Measurements from ENCODE around the gene MRPL46. TPM values are rescaled to one million over a fixed set of nuclear protein-coding genes. Genes with fewer than 3 reads are reported as not detected.
A peak's percentile ranks its signal among the peaks of the same experiment; 100 is the strongest.

Gene MRPL46
- total and polyA plus RNA-seq, 9 of the 15 experiments (the other 6 are each of a cell fraction or from before 2014, with no cell fraction given): 41.2 to 72.2 (median 49.8) TPM

DNA sequence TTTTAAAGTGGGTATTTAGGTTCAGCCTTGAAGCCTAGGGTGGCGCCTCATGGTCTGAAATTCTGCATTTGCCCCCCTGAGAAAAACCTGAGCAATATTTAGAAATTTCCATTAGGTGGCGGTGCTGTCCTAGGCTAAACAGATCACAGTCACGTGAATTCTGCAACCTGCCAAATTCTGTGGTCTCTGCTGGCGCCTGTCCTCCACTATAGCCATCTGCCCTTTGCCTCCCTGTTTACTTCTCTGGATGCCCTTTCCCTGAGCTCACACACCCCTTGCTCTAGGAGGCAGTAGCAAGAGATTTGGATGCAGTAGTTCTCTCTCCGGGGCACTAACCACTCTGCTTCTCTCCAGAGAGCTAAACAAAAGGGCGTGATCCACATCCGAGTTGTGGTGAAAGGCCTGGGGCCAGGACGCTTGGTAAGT, 9.5 kb upstream of the MRPL46 start:
- Histone ChIP-seq H3K4me2 (ENCODE audit: insufficient read depth, low read length) (no peak overlapping the region), H3K9me3 (replicated peaks; ENCODE audit: control insufficient read depth, insufficient read depth, low read depth, low read length) (no peaks in the 10 kb centered on the region), H3K27ac (ENCODE audit: extremely low read depth, low read depth, low read length) (no peak overlapping the region), H4K20me1 (replicated peaks; ENCODE audit: control insufficient read depth, insufficient read depth, low read length) (no peaks in the 10 kb centered on the region), H3K4me1 (replicated peaks in 1 of 2; ENCODE audit: control insufficient read depth in 2 of 2, insufficient read depth in 2 of 2, low read length in 2 of 2) (no peaks in the 10 kb centered on the region), H3K79me2 (ENCODE audit: control insufficient read depth, insufficient read depth, low read length) (no peaks in the 10 kb centered on the region), H3K4me3 (no peak overlapping the region), H3K36me3 (ENCODE audit: control insufficient read depth, insufficient read depth, low read length) (peaks cover 56% of the 10 kb centered on the region), H2AFZ (ENCODE audit: low read depth, low read length) (no peak overlapping the region), H3K9me1 (ENCODE audit: control insufficient read depth, insufficient read depth, low read length) (no peaks in the 10 kb centered on the region), H3K27me3 (ENCODE audit: control insufficient read depth in 2 of 2, insufficient read depth in 2 of 2, low read length in 2 of 2) (no peaks in the 10 kb centered on the region), H3K9ac (ENCODE audit: insufficient read depth in 1 of 2, low read depth in 2 of 2, low read length in 2 of 2) (no peak overlapping the region)
- FAIRE-seq (peak; percentile 87), DNase-seq (ENCODE audit: extremely low read depth in 1 of 4, low spot score in 3 of 4) (peak; percentile 59 to 68 (median 64)), ATAC-seq (peak; percentile 89)
- intact Hi-C loops (cut with micrococcal nuclease): loop anchor here (1.0 to 2.0 kb wide), 3 partner anchors 138 to 358 kb away; no protein-coding TSS in a partner anchor
- ChIA-PET POLR2A (no interaction called here), CTCF (ENCODE audit: low intra/inter-chr PET ratio) (interaction anchor here (0.7 to 2.9 kb wide), 4 partner anchors 138 to 358 kb away, joined by 3 to 34 read pairs (median 4); partner anchors contain the start of gene ISG20)
- WGBS (ENCODE audit: insufficient coverage, low coverage, missing lambda C conversion rate): 54% methylated on average over 8 of the region's 8 CpGs
- in situ Hi-C loops (cut with MboI): loop anchor here (5.0 to 10.0 kb wide), 2 partner anchors 141 to 348 kb away; no protein-coding TSS in a partner anchor
- no TSS peak for BruUV-seq (replicated peaks)
- TF ChIP-seq, protein P1, sequence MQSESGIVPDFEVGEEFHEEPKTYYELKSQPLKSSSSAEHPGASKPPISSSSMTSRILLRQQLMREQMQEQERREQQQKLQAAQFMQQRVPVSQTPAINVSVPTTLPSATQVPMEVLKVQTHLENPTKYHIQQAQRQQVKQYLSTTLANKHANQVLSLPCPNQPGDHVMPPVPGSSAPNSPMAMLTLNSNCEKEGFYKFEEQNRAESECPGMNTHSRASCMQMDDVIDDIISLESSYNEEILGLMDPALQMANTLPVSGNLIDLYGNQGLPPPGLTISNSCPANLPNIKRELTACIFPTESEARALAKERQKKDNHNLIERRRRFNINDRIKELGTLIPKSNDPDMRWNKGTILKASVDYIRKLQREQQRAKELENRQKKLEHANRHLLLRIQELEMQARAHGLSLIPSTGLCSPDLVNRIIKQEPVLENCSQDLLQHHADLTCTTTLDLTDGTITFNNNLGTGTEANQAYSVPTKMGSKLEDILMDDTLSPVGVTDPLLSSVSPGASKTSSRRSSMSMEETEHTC (IDR thresholded peaks at IDR 0.05): peak; percentile 96
- peak; percentile 73 for TF ChIP-seq USF1 (CRISPR knock-in tag; IDR thresholded peaks at IDR 0.05)
- TF ChIP-seq, protein P2, sequence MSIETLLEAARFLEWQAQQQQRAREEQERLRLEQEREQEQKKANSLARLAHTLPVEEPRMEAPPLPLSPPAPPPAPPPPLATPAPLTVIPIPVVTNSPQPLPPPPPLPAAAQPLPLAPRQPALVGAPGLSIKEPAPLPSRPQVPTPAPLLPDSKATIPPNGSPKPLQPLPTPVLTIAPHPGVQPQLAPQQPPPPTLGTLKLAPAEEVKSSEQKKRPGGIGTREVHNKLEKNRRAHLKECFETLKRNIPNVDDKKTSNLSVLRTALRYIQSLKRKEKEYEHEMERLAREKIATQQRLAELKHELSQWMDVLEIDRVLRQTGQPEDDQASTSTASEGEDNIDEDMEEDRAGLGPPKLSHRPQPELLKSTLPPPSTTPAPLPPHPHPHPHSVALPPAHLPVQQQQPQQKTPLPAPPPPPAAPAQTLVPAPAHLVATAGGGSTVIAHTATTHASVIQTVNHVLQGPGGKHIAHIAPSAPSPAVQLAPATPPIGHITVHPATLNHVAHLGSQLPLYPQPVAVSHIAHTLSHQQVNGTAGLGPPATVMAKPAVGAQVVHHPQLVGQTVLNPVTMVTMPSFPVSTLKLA (conservative IDR thresholded peaks at IDR 0.05): 0 out of 4 replicates have a peak, but pooled peaks have one; percentile 28 to 32
- TF ChIP-seq, protein P3, sequence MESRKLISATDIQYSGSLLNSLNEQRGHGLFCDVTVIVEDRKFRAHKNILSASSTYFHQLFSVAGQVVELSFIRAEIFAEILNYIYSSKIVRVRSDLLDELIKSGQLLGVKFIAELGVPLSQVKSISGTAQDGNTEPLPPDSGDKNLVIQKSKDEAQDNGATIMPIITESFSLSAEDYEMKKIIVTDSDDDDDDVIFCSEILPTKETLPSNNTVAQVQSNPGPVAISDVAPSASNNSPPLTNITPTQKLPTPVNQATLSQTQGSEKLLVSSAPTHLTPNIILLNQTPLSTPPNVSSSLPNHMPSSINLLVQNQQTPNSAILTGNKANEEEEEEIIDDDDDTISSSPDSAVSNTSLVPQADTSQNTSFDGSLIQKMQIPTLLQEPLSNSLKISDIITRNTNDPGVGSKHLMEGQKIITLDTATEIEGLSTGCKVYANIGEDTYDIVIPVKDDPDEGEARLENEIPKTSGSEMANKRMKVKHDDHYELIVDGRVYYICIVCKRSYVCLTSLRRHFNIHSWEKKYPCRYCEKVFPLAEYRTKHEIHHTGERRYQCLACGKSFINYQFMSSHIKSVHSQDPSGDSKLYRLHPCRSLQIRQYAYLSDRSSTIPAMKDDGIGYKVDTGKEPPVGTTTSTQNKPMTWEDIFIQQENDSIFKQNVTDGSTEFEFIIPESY (CRISPR knock-in tag; IDR thresholded peaks at IDR 0.05): peak; percentile 87
- peak; percentile 84; the same call in 1 of the 2 replicates for TF ChIP-seq TOE1 (IDR thresholded peaks at IDR 0.05; ENCODE audit: borderline replicate concordance)
- TF ChIP-seq TOE1 (CRISPR knock-in tag; IDR thresholded peaks at IDR 0.05; ENCODE audit: borderline replicate concordance, low read depth): no peak
- 0 out of 4 replicates have a peak, but pooled peaks of 1 of the 2 experiments have one; percentile 37 for TF ChIP-seq FOXK2 (conservative IDR thresholded peaks at IDR 0.05 in 1 of 2, IDR thresholded peaks at IDR 0.05 in 1 of 2; ENCODE audit: low read depth in 2 of 2)
- TF ChIP-seq DDX20 (tag; IDR thresholded peaks at IDR 0.05; ENCODE audit: low read depth): no peak
- peak; percentile 66 for TF ChIP-seq USF2 (CRISPR knock-in tag; IDR thresholded peaks at IDR 0.05)
- TF ChIP-seq SP2 (IDR thresholded peaks at IDR 0.05; ENCODE audit: extremely low read depth, low read depth, low read length, poor library complexity, severe bottlenecking): no peak
- no peak for TF ChIP-seq CBX2 (IDR thresholded peaks at IDR 0.05; ENCODE audit: insufficient read depth, low read length, poor library complexity, severe bottlenecking)
- TF ChIP-seq, protein P4, sequence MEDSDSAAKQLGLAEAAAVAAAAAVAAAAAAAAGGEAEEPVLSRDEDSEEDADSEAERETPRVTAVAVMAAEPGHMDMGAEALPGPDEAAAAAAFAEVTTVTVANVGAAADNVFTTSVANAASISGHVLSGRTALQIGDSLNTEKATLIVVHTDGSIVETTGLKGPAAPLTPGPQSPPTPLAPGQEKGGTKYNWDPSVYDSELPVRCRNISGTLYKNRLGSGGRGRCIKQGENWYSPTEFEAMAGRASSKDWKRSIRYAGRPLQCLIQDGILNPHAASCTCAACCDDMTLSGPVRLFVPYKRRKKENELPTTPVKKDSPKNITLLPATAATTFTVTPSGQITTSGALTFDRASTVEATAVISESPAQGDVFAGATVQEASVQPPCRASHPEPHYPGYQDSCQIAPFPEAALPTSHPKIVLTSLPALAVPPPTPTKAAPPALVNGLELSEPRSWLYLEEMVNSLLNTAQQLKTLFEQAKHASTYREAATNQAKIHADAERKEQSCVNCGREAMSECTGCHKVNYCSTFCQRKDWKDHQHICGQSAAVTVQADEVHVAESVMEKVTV (CRISPR knock-in tag; IDR thresholded peaks at IDR 0.05): peak; percentile 78

Data from K562 (cell line).